Jurkat, Clone E6-1 (cell line): Measurements from ENCODE around the gene ATP6V0E2.

Source experiments
- DNase-seq: peaks from one replicate; pipeline ENCODE4 v3.0.0-alpha.2; 2011; ENCODE audit warnings: low read depth, low spot score
- H3K4me3 ChIP-seq: 2 replicates; pipeline ENCODE4 v1.5.1; 2011; ENCODE audit warnings: mild to moderate bottlenecking, low read length, control low read depth, moderate library complexity

The ATP6V0E2 gene

DNA sequence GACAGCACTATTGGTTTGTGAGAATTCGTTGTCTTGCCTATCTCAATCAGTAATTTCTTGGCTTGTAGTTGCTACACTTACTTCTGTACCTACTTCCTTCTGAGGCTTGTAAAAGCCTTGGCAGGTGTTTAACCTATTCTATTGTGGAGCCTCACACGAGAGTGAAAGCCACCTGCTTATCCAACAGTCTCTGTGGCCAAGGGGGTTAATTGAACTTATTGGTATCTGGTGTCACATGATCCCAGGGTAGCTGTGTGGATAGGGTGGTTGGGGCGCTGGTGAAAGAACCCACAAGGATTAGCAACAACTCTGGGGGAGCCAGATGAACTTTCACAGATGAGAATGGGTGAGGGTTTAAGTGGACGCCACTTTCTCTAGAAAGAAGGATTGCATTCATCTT lies 13.9 kb upstream of the ATP6V0E2 start:
- peak; percentile 86 for DNase-seq

DNA sequence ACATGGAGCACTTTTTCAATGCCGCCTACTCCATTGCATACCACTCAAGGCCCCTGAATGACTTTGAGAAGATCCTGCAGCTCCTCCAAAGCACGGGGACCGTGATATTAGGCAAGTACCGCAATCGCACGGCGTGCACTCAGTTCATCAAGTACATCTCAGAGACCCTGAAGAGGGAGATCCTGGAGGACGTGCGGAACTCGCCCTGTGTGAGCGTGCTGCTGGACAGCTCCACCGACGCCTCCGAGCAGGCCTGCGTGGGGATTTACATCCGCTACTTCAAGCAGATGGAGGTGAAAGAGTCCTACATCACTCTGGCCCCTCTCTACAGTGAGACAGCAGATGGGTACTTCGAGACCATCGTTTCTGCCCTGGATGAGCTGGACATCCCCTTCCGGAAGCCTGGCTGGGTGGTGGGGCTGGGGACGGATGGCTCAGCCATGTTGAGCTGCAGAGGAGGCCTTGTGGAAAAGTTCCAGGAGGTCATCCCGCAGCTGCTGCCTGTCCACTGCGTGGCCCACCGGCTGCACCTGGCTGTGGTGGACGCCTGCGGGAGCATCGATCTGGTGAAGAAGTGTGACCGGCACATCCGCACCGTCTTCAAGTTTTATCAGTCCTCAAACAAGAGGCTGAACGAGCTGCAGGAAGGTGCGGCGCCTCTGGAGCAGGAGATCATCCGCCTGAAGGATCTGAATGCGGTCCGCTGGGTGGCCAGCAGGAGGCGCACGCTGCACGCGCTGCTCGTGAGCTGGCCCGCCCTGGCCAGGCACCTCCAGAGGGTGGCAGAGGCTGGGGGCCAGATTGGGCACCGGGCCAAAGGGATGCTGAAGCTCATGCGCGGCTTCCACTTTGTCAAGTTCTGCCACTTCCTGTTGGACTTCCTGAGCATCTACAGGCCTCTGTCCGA lies 12.7 kb upstream of the ATP6V0E2 start:
- no peak for DNase-seq
- no peak overlapping the region for H3K4me3 ChIP-seq

More for the DNA sequence above, 13.9 kb upstream of the ATP6V0E2 start:
- no peak overlapping the region for H3K4me3 ChIP-seq

DNA sequence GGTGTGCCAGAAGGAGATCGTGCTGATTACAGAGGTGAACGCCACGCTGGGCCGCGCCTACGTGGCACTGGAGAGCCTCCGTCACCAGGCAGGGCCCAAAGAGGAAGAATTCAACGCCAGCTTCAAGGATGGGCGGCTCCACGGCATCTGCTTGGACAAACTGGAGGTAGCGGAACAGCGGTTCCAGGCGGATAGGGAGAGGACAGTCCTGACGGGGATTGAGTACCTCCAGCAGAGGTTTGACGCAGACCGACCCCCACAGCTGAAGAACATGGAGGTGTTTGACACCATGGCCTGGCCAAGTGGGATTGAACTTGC lies 12.1 kb upstream of the ATP6V0E2 start:
- no peak for DNase-seq
- no peak overlapping the region for H3K4me3 ChIP-seq

GRCh38 chr7:149862156-149862555 lies 11.6 kb upstream of the ATP6V0E2 start:
- DNase-seq = no peak
- H3K4me3 ChIP-seq = no peak overlapping the region

DNA sequence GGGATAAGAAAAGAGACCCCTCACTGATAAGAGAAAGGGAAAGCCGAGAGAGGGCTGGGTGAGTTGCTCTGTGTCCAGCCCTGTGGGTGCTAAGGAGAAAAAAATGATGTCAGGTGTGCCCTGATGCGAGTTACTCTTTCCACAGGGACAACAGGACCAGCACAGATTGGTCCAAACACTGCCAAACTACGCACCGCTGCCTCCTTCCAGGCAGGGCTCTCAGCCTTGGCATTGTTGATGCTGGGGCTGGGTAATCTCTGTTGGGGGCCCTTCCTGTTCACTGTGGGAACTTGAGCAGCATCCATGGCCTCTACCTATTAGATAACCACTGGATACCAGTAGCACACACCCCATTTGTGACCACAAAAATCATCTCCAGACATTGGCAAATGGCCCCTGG lies 10.3 kb upstream of the ATP6V0E2 start:
- no peak for DNase-seq
- H3K4me3 ChIP-seq = no peak overlapping the region

DNA sequence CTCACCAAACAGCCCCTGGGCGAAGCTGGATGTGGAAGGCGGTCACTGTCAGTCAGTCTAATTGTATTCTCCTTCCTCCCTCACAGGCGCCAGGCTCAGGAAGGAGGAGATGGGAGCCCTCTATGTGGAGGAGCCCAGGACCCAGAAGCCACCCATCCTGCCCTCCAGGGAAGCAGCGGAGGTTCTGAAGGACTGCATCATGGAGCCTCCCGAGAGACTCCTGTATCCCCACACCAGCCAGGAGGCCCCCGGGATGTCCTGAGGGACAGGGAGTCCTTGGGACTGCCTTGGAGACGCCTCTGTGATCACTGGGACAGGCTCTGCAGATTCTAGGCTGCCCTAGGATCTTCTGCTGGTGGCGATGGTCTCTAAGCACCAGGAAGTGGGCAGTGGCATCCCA lies 9.7 kb upstream of the ATP6V0E2 start:
- H3K4me3 ChIP-seq = no peak overlapping the region
- DNase-seq = no peak

GRCh38 chr7:149864751-149865150 lies 9.0 kb upstream of the ATP6V0E2 start:
- no peak for DNase-seq
- H3K4me3 ChIP-seq = no peak overlapping the region

- DNase-seq = peak; percentile 95
- peak overlapping the region; percentile 44 for H3K4me3 ChIP-seq
These were observed 8.3 kb upstream of the ATP6V0E2 start for GRCh38 chr7:149865437-149865836.

DNA sequence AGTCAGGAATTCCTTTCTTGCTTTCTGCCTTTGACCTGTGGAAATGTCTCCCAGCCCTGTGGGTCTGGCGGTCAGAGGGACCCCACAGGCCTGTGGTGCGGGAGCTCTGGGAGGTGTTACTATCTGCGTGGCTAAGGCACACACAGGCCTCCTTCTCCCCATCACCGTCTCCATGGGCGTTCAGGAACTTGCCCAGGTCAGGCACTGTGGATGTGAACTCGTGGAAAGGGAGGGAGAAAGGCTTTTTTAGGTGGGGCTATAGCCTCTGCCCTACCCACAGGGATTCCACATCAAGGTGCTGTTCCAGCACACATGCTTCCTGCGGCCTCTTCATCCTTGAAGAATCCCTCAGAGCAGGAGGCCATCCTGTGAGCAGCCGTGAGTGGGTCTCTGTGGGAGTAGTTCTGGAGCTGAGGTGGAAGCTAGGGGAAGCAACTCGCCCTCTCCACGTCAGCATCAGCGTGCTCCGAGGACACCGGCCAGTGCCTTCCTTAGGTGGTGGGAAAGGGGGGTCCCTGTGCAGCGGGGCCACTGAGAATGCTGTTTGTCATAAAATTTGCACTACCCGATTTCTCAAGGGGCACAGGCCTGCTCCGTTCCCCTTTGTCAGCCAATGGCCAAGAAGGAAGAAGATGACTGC lies 7.5 kb upstream of the ATP6V0E2 start:
- DNase-seq = no peak
- H3K4me3 ChIP-seq = peak overlapping the region; percentile 44

- peak; percentile 78 for DNase-seq
- H3K4me3 ChIP-seq = peak overlapping the region; percentile 44
These were observed 6.9 kb upstream of the ATP6V0E2 start for GRCh38 chr7:149866779-149867447.

DNA sequence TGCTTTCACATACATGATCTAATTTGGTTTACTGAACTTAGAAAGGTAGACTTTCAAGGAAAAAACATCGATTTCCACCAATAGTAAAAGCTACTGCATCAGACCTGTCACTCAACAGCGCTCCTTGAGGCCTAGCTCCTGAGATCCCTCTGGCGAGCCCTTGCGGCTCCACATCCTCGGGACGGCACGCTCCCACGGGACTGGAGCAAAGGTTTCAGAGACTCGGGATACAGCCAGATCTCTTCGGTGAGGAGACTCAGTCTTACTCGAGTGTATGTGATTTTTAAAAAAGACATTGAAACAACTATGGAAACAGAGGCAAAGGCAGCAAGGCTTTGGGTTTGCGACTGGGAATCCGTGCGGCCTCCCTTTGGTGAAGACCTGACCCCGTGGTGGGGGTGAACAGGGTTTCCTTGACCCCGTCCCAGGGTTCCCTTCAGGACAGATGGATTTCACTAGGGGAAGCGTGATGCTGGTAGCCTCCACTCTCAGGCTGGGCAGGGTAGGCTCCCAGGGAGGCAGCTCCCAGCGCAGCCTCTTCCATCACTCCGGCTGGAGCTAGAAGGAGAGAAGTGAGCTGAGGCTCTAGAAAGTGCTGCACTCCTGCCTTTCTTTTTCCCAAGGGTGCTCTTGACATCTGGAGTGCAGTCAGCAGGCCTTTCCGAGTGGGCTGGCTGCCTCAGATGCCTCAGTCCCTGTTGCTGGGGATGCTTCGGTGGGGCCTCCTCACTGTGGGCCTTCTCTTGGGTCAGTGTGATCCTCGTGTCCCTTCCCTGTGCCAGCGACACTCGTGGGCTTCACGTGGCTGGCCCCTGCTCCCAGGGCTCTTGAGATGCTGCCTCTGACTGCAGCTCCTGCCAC lies 5.8 kb upstream of the ATP6V0E2 start:
- no peak overlapping the region for H3K4me3 ChIP-seq
- no peak for DNase-seq

DNA sequence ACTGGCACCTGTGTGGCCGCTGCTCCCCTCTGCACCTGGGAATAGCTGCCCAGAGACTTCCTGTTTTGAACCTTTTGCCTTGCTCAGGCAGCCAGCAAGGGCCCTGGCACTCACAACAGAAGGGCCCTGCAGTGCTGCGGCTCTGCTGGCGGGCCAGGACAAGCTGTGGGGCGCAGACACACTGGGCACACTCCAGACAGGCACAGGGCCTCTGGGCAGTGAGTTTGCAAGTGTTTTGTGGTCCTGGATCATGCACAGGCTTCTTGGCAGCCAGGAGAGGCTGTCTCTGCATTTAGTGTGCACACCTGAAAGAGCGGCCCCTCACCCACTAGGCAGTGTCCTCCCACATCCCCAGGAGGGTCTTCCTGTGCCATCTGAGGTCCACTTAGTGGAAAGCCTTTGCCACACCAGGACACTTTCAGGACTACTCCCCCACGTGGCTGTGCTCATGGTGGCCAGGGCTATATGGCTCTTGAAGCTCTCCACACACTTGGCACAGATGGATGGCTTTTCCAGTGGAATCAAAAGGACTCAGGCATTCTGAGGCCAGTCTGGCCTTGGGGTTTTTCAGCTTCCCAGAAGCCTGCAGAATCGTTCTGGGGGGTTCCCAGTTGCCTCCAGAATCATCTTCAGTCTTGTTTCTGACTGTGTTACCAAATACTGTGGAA lies 5.0 kb upstream of the ATP6V0E2 start:
- H3K4me3 ChIP-seq = 0 out of 2 replicates have a peak overlapping the region, but pooled peaks have one; percentile 3
- DNase-seq = no peak

DNA sequence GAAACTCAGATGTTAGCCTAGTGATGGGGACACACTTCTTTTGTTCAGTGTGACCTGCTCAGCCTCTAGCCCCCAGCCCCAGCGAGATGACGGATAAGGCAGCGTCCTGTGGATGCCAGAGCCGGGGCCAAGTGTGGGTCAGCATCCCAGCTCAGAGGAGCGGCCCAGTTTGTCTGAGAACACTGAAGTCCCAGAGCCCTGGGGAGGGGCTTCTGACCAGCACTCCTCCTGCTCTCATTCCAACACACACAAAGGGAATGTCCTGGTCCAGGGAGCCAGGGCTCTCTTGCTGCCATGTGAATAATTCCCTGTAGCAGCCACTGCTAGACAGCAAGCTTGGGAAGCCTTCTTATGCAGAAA lies 4.5 kb upstream of the ATP6V0E2 start:
- no peak for DNase-seq
- peak overlapping the region; percentile 31 for H3K4me3 ChIP-seq

GRCh38 chr7:149869867-149870266 lies 3.9 kb upstream of the ATP6V0E2 start:
- peak; percentile 98 for DNase-seq
- peak overlapping the region; percentile 31 for H3K4me3 ChIP-seq

GRCh38 chr7:149870274-149870673 lies 3.5 kb upstream of the ATP6V0E2 start:
- DNase-seq = no peak
- peak overlapping the region; percentile 9 for H3K4me3 ChIP-seq

GRCh38 chr7:149870701-149871483 lies 2.9 kb upstream of the ATP6V0E2 start:
- no peak for DNase-seq
- H3K4me3 ChIP-seq = no peak overlapping the region

- no peak overlapping the region for H3K4me3 ChIP-seq
- DNase-seq = no peak
These were observed 2.2 kb upstream of the ATP6V0E2 start for GRCh38 chr7:149871576-149871975.

DNA sequence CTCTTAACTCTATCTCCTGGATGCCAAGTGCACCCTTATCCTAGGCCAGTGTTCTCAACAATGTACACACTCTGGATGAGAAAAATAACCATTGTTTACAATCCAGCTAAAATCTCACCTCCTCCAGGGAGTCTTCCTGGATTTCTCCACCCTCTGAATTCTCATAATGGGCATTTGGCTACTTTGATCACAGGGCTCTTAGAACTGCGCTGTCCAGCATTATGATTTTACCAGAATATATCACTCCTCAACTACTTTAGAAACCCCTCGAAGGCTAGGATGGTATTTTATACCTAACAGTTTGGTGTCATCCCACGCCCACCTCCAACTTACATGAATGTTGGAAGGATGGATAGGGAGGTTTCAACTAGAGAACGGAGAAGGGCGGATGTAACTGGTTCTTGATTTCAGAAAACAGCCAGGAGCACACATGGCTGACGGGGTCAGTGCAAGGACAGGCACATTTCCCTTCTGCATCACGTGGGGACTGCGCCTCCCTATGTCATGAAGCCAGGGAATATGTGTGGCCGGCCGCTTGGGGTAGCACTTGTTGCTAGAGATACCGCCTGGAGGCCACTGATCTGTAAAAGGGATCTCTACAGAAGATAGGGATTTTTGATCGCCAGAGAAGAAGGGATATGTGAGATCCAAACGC lies 1.2 kb upstream of the ATP6V0E2 start:
- H3K4me3 ChIP-seq = peak overlapping the region; percentile 74
- DNase-seq = no peak
